ENCODE measurements around the gene RNF44. TPM values are rescaled to one million over a fixed set of nuclear protein-coding genes. Genes with fewer than 3 reads are reported as not detected.
"Not testable (repeated sequence)": the region's sequence is repeated elsewhere in the genome, so short reads cannot be mapped to it uniquely, and the experiment has no call there.

Gene RNF44
- total RNA-seq, 1 experiment from 2014 or later = 9.5 TPM

DNA sequence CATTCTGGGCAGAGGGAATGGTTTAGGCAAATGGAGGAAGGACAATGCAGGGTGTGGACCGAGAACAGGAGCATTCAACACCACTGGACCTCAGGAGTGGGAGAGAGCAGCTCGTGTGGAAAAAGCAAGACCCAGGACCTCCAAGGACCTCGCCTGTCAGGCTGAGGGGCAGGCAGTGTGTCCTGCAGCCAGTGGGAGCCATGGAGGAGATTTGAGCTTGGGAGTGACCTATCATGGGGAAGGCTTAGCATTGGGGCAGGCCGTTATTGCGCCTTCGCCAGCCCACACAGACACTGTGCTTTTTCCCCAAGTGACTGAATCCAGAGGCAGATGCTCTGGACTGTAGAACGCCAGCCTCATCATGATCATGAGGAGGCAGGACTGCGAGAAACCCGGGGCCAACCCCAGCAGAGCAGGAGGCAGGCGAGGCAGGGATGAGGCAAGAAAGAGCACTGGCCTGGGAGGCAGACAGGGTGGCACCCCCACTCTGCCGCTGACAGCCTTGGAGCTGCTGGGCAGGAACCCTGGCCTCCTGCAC lies 15.2 kb upstream of the RNF44 start:
- no peak for DNase-seq (ENCODE audit: low read depth)

DNA sequence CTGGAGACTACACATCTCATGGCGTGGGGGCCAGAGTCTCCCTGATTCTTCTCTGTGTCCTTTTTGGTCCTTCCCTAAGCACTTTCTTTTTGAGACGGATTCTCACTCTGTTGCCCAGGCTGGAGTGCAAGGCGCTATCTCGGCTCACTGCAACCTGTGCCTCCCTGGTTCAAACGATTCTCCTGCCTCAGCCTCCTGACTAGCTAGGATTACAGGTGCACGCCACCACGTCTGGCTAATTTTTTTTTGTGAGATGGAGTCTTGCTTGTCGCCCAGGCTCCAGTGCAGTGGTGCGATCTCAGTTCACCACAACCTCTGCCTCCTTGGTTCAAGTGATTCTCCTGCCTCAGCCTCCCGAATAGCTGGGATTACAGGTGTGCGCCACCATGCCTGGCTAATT lies 13.7 kb upstream of the RNF44 start:
- DNase-seq (ENCODE audit: low read depth) = not testable (repeated sequence)

DNA sequence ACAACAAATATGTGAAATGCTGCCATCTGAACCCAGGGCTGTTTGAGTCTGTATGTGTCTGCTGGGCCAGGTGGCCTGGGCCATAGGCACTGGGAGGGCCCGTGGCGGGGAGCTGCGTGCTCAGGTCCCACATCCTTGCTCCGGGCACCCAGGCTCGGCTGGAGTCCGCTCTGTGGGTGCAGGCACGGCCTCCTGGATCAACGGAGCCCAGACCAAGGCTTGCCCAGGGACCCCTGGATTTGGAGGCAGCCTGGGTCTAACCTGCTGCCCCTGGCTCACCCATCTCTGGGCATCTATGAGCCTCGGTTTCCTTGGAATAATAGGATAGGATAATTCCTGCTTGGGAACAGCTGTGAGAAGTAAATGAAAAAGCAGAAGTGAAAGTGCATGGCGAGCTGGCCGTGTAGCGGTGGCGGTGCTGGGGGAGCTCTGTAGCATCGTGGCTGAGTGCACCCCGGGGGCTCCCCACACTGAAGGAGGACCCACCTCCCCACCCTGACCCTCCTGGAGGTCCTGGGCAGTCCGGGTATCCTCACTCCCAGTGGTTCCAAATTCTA lies 13.2 kb upstream of the RNF44 start:
- DNase-seq (ENCODE audit: low read depth) = no peak

DNA sequence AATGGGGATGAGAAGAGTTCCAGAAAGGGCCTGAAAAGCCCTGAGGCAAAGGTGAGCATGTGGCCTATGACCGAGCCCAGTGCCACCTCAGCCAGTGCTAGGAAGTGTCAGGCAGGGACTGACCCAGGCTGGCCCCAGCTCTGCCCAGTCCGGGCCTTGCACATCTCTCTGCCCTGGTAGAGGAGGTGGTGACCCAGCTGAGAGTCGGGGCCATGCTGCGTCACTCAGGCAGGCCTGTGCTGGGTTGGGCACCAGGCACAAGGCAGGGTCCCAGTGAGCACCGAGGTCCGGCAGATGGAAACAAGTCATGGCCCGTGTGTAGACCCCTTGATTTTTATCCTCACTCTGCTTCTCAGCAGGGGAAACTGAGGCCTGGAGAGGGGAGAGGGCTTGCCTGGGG lies 12.7 kb upstream of the RNF44 start:
- no peak for DNase-seq (ENCODE audit: low read depth)

DNA sequence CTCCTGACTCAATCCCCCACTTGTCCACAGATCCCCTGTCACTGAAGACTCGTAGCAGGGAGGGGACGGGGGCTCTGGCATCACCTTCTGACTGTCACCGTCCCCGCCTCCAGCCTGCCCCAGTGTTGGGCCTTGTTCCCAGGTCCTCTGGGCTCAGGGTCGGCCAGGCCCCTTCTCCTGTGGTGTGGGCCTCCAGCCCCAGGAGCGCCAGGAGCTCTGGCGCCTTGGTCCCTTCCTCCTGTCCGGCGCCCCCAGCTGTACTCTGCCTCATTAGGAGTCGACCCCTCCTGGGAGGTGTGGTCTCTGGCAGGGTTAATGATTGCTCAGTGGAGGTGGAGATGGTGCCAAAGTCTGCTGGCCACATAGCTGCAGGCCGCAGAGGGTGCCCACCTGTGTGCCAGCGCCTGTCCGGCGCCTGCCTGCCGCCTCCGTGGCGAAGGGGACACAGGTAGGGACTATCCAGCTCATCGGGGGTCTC lies 11.8 kb upstream of the RNF44 start, which contains the start of gene CDHR2:
Gene CDHR2, plus strand, starts transcription at position 376 of the 478 bp plus-strand sequence. CDS start 16,011 bp downstream, outside the sequence.
- no peak for DNase-seq (ENCODE audit: low read depth)

DNA sequence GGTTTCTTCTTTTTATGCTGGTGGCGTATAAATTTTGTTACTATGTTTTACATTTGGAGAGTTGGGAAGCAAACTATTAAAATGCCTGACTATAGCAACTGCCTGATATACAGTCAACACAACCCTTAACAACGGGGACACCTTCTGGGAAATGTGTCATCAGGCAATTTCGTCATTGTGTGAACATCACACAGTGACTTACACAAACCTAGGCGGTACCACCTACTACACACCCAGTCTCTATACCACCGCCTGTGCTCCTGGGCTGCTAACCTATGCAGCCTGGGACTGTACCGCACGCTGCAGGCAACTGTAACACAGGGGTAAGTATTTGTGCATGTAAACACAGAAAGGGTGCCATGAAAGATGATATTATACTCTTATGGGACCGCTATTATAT lies 10.6 kb upstream of the RNF44 start:
- peak; percentile 44 for DNase-seq (ENCODE audit: low read depth)

DNA sequence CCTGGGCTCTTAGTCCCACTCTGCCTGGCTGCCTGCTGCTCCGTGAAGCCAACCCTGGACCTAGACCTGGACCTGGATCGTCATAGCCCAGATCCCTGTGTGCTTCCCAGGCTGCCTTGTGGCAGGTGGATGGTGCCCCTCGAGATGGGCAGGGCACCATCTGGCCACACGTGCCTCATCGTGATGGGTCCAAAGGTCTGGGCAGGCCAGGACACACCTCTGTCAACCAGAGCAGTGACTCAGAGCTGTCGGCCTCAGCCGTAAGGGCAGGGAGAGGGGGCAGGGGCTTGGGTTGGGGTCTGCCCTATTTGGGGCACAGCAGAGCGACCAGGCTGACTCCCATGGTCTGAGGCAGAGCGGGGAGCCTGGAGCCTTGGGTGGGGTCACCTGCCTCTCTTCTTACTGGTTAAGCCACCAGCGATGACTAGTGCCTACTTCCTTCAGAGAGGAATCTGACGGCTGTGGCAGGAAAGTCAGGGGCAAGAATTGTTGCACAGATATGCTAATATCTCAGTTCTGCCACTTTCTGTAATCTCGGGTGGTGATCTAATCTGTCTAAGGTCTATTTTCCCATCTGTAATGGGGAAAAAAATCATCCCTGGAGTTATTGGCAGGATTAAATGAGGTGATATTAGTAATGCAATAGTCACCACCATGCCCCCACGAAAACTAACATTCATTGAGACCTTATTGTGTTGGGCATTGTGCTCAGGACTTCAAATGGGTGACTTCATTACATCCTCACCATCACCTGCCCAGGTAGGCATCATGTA lies 8.7 kb upstream of the RNF44 start:
- DNase-seq (ENCODE audit: low read depth) = no peak

DNA sequence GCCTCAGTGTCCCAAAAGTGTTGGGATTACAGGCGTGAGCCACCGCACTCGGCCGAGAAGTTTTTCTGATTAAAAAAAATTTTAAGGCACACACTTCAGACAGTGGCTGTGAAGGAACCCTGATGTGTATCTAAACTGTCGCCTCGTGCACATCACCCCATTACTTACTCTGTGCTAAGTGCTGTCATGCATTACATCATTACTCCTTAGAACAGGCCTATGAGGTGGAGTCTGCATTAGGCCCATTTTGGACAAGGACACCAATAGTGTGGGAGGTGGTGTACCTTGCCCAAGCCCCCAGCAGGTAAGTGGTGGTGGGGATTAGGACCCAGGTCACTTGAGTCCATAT lies 8.2 kb upstream of the RNF44 start:
- no peak for DNase-seq (ENCODE audit: low read depth)

DNA sequence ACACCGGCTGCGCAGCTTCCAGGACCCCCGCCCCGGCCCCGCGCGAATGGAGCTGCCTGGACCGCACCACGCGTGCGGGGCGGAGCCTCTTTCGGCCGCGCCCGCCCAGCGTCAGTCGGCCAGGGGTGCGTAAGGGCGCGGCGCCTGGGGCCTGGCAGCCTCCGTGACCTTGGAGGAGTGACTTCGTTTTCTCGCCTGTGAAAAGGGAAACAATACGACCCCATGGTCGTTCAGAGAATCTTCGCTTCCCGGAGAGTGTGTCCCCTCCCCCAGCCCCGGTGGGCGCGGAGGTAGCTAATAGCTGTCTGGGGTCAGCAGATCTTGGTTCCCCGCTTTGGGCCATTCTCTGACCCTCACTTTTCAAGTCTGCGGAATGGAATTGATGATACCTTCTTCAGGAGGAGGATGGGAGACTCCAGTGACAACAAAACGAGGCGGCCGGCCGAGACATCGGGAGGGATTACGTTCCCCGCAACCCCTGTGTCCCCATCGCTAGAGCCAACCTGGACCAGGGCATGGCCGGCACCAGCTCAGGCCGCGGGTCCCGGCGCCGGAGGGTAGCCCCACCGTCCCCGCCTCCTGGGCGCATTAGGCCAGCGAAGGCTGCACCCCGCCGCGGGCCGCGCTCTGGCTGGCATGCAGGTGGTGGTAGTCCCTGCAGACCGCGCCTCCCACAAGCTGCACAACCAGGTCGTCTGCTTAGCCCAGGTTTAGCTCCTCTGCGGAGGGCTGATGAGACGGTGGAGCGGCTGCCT lies 6.4 kb upstream of the RNF44 start:
- peak; percentile 77 for DNase-seq (ENCODE audit: low read depth)

DNA sequence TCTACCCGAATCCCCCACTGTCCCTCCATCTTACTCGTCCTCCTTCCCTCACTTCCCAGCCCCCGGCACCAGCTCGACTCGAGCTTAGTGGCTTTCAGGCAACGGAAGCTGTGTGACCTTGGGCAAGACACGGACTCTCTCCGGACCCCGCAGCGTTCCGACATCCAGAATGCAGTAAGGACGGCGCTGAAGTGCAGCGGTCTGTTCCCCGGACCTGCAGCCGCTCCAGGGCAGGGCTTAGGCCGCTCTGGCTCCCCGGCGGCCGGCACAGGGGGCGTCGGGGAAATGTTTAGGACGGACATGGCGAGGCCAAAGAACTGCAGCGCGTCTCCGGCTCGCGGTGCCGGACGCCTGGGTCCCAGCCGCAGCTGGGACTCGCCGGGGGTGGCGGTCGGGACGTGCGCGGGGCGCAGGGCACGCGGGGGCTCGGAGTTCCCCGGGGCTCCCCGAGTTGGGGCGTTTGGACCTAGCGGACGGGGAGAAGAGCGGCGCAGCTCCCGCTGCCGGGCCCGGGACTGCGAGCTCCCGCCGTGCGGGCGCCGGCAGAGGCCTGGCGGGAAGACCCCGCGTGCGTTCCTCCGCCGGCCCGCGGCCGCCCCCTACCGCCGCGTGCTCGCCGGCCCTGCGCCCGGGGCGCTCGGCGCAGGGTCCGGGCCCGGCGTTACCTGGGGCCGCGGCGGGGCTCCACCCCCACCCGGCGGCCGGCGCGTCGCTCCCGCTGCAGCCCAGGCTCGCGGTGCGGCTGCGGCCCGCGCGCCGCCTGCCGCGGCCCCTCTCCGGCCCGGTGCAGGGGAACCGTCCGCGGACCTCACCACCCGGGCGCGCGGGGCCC lies 5.6 kb upstream of the RNF44 start:
- peak; percentile 52 for DNase-seq (ENCODE audit: low read depth)

DNA sequence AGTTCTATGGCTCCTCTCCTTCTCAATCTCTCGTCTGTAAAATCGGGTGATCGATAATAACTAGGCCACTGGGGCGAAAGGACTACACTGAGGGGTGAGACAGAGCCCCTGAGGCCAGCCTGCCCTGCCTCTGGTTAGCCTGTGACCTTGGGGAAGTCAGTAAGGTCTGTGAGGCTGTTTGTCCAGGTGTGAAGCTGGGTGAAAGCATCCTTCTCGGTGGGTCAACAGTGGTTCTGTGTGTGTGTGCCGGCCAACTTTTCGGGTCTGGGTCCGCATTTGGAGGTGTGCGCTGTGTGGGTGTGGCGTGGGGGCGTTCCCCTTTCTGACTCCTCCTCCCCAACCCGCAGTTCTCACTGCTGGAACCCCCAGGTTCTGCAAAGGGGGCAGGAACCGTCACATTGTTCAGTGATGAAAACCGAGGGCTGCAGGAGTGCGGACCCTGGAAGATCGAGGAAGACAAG lies 5.0 kb upstream of the RNF44 start:
- DNase-seq (ENCODE audit: low read depth) = no peak

DNA sequence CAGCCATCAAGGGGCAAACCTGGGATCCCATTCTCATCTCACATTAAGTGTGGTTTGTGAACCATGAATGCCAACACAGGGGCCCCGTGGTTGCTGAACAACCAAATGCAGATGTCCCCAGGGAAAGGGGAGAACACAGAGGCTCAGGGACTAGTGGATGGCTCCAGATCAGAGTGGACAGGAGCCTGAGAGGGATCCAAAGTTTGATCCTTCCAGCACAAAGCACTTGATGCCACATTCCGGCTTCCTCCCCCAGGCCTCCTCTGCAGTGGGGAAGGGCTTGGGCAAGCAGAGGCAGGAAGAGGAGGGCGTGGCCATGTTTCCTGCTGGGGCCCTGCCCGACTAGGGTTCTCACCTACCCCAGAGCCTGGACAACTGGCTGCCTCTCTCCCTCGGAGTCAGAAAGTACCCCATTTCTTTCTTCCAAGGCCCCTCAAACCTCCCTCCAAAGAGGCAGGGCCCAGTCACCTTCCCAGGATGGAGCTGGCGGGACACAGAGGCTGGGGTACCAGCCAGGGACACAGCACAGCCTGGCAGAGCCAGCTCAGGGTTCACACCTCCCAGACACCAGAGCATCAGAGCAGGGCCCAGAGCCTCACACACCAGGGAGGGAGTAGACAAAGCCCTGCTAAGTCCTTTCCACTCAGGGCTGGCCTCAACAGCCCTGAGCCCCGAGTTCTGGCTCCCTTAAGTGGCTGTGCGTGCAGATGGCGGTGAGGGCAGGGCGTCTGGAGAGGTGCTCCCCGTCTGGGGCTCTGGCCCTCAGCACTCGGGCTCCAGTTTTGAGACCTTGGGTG lies 4.3 kb upstream of the RNF44 start:
- peak; percentile 80 for DNase-seq (ENCODE audit: low read depth)

DNA sequence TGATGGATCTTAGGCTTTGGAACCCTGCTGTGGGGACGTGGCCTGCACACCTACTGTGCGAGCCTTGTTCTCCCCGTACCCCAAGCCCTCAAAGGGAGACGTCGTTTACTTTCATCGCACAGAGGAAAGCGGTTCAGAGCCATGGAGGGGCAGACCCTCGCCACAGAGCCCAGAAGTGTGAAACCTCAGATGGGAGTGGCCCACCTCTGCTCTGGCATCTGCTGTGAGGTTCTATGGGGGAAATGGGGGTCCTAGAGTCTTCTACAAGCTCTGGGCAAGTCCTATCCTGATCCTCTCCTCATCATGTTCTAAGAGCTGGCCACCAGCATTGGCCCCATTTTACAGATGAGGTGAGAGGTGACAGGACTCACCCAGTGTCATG lies 3.7 kb upstream of the RNF44 start:
- DNase-seq (ENCODE audit: low read depth) = no peak

DNA sequence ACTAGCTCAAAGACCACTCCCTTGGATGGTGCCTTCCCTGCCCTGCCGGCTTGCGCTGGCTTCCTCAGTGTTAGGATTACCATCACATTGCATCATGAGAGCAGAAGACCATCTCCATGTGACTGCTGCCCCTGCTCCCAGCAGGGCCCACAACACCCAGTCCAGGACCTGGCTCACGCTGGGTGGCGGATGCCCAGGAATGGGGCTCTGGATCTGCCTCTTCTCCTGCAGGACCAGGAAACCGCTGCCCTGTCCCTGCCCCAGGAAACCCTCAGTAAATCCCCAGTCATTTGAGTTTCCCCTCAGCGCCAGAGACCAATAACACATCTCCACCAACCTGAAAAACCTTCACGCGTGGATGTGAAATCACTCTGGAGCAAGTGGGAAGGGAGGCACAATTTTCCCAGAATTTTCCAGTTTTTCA lies 3.3 kb upstream of the RNF44 start:
- no peak for DNase-seq (ENCODE audit: low read depth)

DNA sequence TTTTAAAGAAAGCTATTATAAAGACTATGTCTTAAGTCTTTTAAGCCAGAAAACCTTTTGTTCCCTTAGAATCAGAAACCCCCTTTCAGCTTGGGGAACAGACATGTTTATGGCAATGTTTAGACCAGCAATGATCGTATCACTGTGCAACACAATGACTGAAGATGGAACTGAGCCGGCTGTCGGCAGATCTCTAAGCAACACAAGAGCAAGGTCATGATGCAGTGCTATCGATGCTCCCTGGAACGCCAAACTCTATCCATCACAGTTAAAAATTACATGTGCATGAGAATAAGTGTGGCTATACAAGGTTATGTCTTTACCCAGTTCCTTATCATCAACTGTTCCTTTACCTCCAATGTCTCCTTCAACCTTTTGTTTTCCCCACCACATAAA lies 1.8 kb upstream of the RNF44 start:
- no peak for DNase-seq (ENCODE audit: low read depth)

DNA sequence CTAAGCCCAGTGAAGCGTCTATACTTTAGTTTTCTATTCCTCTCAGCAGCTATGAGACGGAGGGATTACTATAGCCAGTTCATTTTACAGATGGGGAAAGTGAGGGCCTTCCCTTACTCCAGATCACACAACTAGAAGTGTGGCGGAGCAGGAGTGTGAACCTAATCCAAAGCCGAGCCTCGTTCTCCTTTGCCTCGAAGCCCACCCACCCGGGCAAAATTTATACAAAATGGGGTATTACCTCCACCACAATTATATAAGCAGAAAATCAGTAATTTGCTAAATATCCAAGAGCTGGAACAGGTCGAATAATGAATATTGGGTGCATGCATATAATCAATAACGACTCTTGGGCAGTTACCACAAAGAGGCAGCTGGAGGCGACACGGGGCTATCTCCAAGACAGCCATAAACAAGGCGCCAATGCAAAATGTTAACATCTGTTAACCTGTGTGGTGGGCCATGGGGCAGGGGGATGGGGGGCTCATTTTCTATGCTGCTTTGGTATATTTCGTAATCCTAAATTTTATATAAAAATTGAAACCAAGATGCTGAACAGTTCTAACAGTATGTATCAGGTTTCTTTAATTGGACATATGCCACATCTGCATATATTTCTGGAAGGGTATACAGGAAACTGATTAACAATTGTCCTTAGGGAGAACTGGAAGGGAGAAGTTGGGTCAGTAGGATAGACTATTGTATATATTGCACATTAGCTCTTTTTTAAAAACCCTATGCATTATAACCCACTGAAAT lies 1.2 kb upstream of the RNF44 start:
- DNase-seq (ENCODE audit: low read depth) = no peak

DNA sequence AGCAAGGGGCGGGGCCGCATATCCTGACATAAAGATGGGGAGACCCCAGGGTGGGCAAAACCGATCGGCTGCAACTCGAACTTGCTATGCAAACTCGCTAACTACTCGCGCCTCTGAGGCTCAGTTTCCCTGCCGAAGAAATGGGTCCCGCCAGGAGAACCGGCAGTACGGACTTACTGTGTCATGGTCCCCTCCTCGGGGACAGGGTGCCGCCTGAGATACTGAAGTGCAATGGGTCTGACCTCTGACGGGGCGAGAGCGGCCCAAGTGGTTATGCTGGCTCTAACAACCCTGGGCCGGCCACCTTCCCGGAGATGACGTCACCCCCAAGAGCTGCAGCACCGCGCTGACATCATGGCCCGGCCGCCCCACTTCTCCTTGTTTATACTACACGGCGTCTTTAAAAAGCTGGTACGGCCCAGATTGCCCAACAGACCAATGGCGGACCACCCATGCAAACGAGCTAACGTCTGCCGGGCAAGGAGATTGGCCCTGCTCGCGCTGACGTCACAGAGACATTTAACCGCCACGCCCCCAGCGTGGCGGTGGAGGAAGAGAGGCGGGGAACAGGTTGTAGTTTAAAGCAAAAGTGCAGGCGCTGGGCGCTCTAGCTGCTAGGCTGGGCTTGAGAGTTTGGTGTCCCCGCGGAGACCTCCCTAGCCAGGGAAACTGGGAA lies 490 bp upstream of the RNF44 start:
- DNase-seq (ENCODE audit: low read depth) = peak; percentile 99

DNA sequence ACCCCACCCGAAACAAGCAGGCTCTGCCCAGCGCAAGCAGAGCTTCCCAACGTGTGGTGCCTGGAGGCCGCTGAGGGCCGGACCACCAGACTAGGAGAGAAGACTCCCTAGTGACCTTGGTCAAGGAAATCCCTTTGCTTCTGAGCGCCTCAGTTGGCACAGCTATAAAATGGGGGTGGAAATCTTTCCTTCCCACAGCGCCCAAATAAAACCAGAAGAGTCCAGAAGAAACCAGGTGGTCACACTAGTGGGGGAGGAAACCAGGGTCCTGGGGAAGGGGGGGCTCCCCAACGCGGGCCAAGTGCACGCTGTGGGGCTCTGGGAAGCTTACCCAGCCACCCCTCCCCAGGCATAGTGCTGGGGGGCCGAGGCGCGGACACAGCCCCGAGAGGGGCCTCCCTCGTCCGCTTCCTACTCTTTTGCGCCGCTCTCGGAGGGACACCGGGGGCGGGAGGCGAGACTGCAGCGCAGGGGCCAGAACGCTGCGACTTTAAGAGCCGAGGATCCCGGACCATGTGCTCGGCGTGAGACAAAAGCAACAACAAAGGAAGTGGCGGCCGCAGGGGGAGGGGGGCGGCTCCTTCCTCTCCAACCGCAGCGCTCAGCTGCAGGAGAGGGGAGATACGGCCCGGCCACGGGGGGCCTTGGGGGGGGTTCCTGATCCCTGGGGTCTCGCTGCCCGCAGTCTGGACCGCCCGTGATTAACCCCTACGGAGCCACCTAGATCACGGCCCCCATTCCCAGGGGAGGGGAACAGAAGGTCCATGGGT lies 885 bp downstream of the RNF44 start:
- DNase-seq (ENCODE audit: low read depth) = peak; percentile 91

Measured in Daoy (cell line).